Activated CD8-positive, alpha-beta memory T cell treated with anti-CD3 and anti-CD28 coated beads for 48 hours (primary cell): ENCODE data around the gene CD177.
"Not testable (repeated sequence)": the region's sequence is repeated elsewhere in the genome, so short reads cannot be mapped to it uniquely, and the experiment has no call there.

ENCODE experiments used
- DNase-seq, 3 experiments: peaks; one replicate each; pipeline ENCODE4 v3.0.0-alpha.2; 2020; ENCODE audit warnings: low read depth in 2 of 3, low spot score in 2 of 3

CD177 gene, protein sequence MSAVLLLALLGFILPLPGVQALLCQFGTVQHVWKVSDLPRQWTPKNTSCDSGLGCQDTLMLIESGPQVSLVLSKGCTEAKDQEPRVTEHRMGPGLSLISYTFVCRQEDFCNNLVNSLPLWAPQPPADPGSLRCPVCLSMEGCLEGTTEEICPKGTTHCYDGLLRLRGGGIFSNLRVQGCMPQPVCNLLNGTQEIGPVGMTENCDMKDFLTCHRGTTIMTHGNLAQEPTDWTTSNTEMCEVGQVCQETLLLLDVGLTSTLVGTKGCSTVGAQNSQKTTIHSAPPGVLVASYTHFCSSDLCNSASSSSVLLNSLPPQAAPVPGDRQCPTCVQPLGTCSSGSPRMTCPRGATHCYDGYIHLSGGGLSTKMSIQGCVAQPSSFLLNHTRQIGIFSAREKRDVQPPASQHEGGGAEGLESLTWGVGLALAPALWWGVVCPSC

DNA sequence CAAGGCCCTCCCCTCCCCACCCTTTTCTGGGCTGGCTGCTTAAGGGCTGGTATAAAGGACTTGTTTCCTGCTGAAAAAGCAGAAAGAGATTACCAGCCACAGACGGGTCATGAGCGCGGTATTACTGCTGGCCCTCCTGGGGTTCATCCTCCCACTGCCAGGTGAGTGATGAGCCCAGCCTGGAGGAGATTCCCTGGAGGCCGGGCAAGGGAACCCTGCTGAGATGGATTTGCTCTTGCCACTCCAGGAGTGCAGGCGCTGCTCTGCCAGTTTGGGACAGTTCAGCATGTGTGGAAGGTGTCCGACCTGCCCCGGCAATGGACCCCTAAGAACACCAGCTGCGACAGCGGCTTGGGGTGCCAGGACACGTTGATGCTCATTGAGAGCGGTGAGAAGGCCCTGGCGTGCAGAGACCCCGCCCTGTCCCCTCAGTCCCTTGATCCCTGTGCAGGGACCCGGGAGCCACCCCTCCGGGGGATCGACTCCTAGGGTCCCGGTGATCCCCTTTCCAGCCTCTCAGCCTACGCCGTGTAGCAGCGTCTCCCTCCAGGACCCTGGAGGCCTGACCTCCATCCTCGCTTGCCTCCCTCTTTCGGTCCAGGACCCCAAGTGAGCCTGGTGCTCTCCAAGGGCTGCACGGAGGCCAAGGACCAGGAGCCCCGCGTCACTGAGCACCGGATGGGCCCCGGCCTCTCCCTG lies at the start of gene CD177:
Gene CD177 (plus strand): TSS at position 81 of the 699 bp plus-strand sequence. CDS start 29 bp downstream, at position 110.
- no peak for DNase-seq

DNA sequence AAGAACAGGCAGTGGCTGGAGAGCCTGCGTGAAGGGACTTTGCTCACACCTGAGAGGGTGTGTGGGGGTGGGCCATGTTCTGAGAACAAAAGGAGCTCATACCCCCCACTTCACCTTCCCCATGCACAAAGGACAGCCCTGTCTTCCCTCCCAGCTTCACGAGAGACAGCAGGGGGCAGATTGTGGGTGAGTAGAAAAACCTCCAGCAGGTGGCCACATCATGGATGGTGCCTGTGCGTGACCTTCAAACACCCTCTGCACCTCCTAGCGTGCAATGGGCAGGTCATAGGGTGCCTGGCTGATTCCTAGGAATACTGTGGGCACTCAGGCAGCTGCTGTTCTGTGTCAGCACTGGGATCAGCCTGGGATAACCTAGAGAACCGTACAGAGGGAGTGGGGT lies 47.8 kb upstream of the CD177 start:
- DNase-seq, result no peak

DNA sequence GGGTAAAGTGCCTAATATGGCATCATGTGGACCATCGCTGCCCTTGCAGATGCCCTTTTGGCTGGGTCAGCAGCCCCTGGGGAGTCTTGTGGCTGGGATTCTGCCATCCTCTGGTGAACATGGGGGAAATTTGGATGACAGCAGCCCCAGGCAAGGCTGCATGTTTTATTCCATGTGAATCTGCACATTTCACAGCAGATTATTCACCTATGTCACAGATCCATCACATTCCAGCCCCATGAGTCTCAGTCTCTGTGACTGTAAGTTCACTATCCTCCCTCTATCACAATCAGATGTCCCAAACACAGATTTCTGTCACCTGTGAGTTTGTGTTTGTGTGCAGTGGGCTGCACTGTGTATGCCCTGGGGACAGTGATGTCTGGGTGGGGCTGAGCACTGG lies 47.4 kb upstream of the CD177 start:
- no peak for DNase-seq

- no peak for DNase-seq
Measured at GRCh38 chr19:43308244-43308815, 45.2 kb upstream of the CD177 start.

GRCh38 chr19:43309466-43309865 lies 44.0 kb upstream of the CD177 start:
- no peak for DNase-seq

DNA sequence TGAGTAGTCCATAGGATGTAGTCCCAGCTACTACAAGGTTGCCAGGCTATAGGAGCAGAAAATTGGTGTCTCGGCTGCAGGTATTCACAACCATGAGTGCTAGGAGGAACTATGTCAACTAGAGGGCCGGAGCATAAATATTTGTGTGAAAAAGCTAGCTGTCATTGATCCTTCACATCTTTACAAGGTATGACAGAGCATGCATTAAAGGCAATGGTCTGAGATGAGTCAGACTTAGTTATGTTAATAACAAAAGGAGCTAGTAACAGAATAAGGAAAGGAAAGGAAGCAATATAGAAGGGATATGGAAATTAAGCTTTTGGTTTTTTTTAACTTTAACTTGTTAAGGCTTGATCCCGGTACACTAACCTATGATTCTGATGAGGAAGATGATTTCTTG lies 43.3 kb upstream of the CD177 start:
- no peak for DNase-seq

GRCh38 chr19:43311256-43311655 lies 42.2 kb upstream of the CD177 start:
- DNase-seq, result no peak

DNA sequence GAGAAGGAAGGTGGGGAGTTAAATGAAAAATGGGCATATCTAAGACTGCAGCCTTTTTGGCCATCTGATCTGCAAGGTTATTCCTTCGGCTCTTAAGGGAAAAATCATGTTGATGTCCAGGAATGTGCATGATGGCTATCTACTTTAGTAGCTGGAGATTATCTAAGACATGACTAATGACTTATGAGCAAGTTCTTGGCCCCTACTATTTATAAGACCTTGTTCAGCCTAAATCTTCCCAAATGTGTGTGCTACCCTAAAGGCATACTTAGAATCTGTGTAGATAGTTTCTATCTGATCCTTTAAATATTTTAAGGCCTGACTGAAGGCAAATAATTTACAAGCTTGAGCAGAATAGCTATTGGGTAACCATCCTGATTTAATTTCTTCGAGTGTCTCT lies 41.8 kb upstream of the CD177 start:
- no peak for DNase-seq

- DNase-seq, result no peak
Measured at GRCh38 chr19:43313711-43314495, 39.6 kb upstream of the CD177 start.

- no peak for DNase-seq
Measured at GRCh38 chr19:43315851-43316250, 37.6 kb upstream of the CD177 start.

- DNase-seq, result no peak
Measured at GRCh38 chr19:43316591-43317319, 36.7 kb upstream of the CD177 start.

- no peak for DNase-seq
Measured at GRCh38 chr19:43318203-43318602, 35.3 kb upstream of the CD177 start.

DNA sequence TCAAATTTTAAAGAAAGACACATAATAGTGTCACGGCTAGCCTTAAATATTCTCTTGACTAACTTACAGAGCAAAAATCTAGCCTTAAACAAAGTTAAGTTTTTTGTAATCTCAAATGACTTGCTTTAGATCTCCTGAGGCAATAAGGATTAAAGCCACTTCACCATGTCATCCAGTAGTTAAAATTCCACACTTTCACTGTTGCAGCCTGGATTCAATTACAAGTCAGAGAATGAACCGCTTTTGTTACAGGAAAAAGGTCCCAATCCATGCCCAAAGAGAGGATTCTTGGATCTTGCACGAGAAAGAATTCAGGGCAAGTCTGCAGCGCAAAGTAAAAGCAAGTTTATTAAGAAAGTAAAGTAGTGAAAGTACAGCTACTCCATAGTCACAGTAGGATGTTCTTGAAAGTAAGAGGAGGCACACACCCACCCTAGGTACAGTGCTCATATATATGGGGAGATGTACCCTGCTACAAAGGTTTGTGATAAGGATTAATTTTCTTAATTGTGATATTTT lies 34.6 kb upstream of the CD177 start:
- no peak for DNase-seq

- DNase-seq, result no peak
Measured at GRCh38 chr19:43320546-43320945, 32.9 kb upstream of the CD177 start.

- not testable (repeated sequence) for DNase-seq
Measured at GRCh38 chr19:43326761-43327160, 26.7 kb upstream of the CD177 start.

GRCh38 chr19:43328561-43328960 lies 24.9 kb upstream of the CD177 start:
- DNase-seq, result not testable (repeated sequence)

- DNase-seq, result not testable (repeated sequence)
Measured at GRCh38 chr19:43329049-43329448, 24.4 kb upstream of the CD177 start.

DNA sequence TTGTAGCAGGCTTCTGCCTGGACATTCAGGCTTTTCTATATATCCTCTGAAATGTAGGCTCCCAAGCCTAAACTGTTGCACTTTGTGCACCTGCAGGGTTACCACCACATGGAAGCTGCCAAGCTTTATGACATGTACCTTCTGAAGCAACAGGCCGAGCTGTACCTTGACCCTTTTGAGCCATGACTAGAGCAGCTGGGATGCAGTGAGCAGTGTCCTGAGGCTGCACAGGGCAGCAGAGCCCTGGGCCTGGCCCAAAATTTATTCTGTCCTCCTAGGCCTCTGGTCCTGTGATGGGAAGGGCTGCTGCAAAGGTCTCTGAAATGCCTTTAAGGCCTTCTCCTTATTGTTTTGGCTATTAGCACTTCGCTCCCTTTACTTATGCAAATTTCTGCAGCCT lies 23.5 kb upstream of the CD177 start:
- DNase-seq, result no peak

GRCh38 chr19:43330726-43331434 lies 22.6 kb upstream of the CD177 start:
- DNase-seq, result no peak
